Keratinocyte (primary cell): ENCODE measurements around the gene ARG1. TPM values are rescaled to one million over a fixed set of nuclear protein-coding genes. Genes with fewer than 3 reads are reported as not detected.
"Not testable (repeated sequence)": the region's sequence is repeated elsewhere in the genome, so short reads cannot be mapped to it uniquely, and the experiment has no call there.

Experiments used
- DNase-seq: peaks from one replicate; pipeline ENCODE4 v3.0.0-alpha.2; 2011; ENCODE audit warnings: low read depth, missing footprints, low spot score
- FAIRE-seq: peaks from 2 replicates; lab custom pipeline; 2011; peaks lifted over from hg19 to GRCh38; lab: Jason Lieb, UNC
- H2AFZ ChIP-seq: 2 replicates; pipeline ENCODE4 v1.6.0; 2012; ENCODE audit warnings: low read length, control low read depth, inconsistent platforms; ENCODE audit not compliant: control insufficient read depth
- H3K27ac ChIP-seq: 2 replicates; pipeline ENCODE4 v1.5.1; 2011; ENCODE audit warnings: low read length; ENCODE audit not compliant: control insufficient read depth, insufficient read depth
- H3K27me3 ChIP-seq: 3 replicates; pipeline ENCODE4 v1.6.0; 2011; ENCODE audit warnings: low read length; ENCODE audit not compliant: control insufficient read depth, insufficient read depth; ENCODE audit errors: extremely low read depth
- H3K36me3 ChIP-seq, 2 experiments: 2 replicates in 1 of 2; 3 replicates in 1 of 2; pipeline ENCODE4 v1.5.1; 2011; ENCODE audit warnings: low read length in 2 of 2, mild to moderate bottlenecking in 1 of 2; ENCODE audit not compliant: control insufficient read depth in 2 of 2, insufficient read depth in 2 of 2; ENCODE audit errors: extremely low read depth in 1 of 2
- H3K4me1 ChIP-seq: 3 replicates; pipeline ENCODE4 v1.5.1; 2011; ENCODE audit warnings: low read length; ENCODE audit not compliant: control insufficient read depth, insufficient read depth; ENCODE audit errors: extremely low read depth
- H3K4me2 ChIP-seq: 3 replicates; pipeline ENCODE4 v1.6.0; 2011; ENCODE audit warnings: low read depth, low read length; ENCODE audit not compliant: control insufficient read depth, insufficient read depth; ENCODE audit errors: extremely low read depth
- H3K4me3 ChIP-seq, 3 experiments: fragments of 200-600 bp in 1 of 3; sonication (generic) in 1 of 3; 2 replicates in 2 of 3; 3 replicates in 1 of 3; pipeline ENCODE4 v1.5.1; 2011 to 2016; ENCODE audit warnings: low read length in 3 of 3, mild to moderate bottlenecking in 3 of 3, control low read depth in 2 of 3, inconsistent platforms in 1 of 3, low read depth in 1 of 3, mixed read lengths in 1 of 3, mixed run types in 1 of 3, moderate library complexity in 1 of 3; ENCODE audit not compliant: control insufficient read depth in 2 of 3, insufficient read depth in 2 of 3; ENCODE audit errors: extremely low read depth in 1 of 3
- H3K79me2 ChIP-seq: 2 replicates; pipeline ENCODE4 v1.6.0; 2012; ENCODE audit warnings: low read length; ENCODE audit not compliant: control insufficient read depth, insufficient read depth
- H3K9ac ChIP-seq: 3 replicates; pipeline ENCODE4 v1.6.0; 2011; ENCODE audit warnings: low read length; ENCODE audit not compliant: control insufficient read depth, insufficient read depth; ENCODE audit errors: extremely low read depth
- H3K9me1 ChIP-seq: 3 replicates; pipeline ENCODE4 v1.6.0; 2011; ENCODE audit warnings: low read length; ENCODE audit not compliant: control insufficient read depth, insufficient read depth; ENCODE audit errors: extremely low read depth
- H3K9me3 ChIP-seq: 2 replicates; pipeline ENCODE4 v1.5.1; 2012; ENCODE audit warnings: low read depth, low read length; ENCODE audit not compliant: control insufficient read depth
- H4K20me1 ChIP-seq: 3 replicates; pipeline ENCODE4 v1.6.0; 2011; ENCODE audit warnings: low read length; ENCODE audit not compliant: control insufficient read depth, insufficient read depth; ENCODE audit errors: extremely low read depth
- CTCF ChIP-seq, 3 experiments: IDR thresholded peaks in 1 of 3; conservative IDR thresholded peaks in 1 of 3; optimal IDR thresholded peaks in 1 of 3; 2 replicates in 2 of 3; 3 replicates in 1 of 3; pipeline versions ENCODE3 to v1.5.1; 2011; ENCODE audit warnings: low read length in 3 of 3, mild to moderate bottlenecking in 3 of 3, moderate library complexity in 2 of 3, control low read depth in 1 of 3, inconsistent platforms in 1 of 3; ENCODE audit not compliant: insufficient read depth in 2 of 3; ENCODE audit errors: extremely low read depth in 1 of 3
- EZH2 ChIP-seq: IDR thresholded peaks from one replicate; pipeline ENCODE4 v1.6.1; 2012; ENCODE audit warnings: inconsistent platforms, mild to moderate bottlenecking, low read length, moderate library complexity
- dilution Hi-C: fragments of 300-500 bp; cut with MboI; formaldehyde crosslinking; loops from one replicate; pipeline ENCODE4 v1.7.0; 2020; ENCODE audit warnings: low sequenced_read_pairs; ENCODE audit not compliant: extremely low pct_ligation_motif_present
- polyA plus RNA-seq, 5 experiments: library from polyadenylated mRNA; depleted of rRNA in 3 of 5; stranded (reverse) in 3 of 5; stranded (forward) in 1 of 5; unstranded in 1 of 5; fragments of >200 nt; gene quantifications; 1 replicate in 1 of 5; 2 replicates in 3 of 5; 3 replicates in 1 of 5; pipeline versions ENCODE4 v1.2.1 to v1.2.3, GENCODE V29; 2011 to 2012; ENCODE audit warnings: missing spikeins in 2 of 5, low read depth in 1 of 5, low replicate concordance in 1 of 5

Gene ARG1
- polyA plus RNA-seq, 1 donor (not counting 4 experiments of a cell fraction or from before 2014, with no cell fraction given), result 0.13 TPM

DNA sequence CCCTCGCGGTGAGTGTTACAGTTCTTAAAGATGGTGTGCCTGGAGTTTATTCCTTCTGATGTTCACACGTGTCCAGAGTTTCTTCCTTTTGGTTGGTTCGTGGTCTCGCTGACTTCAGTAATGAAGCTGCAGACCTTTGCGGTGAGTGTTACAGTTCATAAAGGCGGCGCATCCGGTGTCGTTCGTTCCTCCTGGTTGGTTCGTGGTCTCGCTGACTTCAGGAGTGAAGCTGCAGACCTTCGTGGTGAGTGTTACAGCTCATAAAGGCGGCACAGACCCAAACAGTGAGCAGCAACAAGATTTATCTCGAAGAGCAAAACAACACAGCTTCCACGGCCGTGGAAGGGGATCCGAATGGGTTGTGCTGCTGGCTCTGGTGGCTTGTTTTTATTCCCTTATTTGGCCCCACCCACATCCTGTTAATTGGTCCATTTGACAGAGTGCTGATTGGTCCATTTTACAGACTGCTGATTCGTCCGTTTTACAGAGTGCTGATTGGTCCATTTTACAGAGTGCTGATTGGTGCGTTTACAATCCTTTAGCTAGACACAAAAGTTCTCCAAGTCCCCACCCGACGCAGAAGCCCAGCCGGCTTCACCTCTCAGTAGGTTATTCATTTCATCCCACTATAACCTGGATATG is 48.2 kb upstream of the ARG1 start:
- Histone ChIP-seq H4K20me1 (no peaks in the 10 kb centered on the region), H3K79me2 (no peaks in the 10 kb centered on the region), H2AFZ (no peak overlapping the region), H3K4me3 (no peak overlapping the region), H3K9ac (no peak overlapping the region), H3K36me3 (no peaks in the 10 kb centered on the region), H3K27ac (no peak overlapping the region), H3K9me1 (no peaks in the 10 kb centered on the region), H3K4me1 (no peaks in the 10 kb centered on the region), H3K27me3 (no peaks in the 10 kb centered on the region), H3K9me3 (no peaks in the 10 kb centered on the region), H3K4me2 (no peak overlapping the region)
- TF ChIP-seq EZH2 (no peak), CTCF (optimal IDR thresholded peaks at IDR 0.05 in 1 of 3, IDR thresholded peaks at IDR 0.05 in 1 of 3, conservative IDR thresholded peaks at IDR 0.05 in 1 of 3; ENCODE audit: extremely low read depth in 1 of 3, insufficient read depth in 2 of 3, low read length in 3 of 3) (no peak)
- dilution Hi-C loops, result no loop called here
- FAIRE-seq (no peak), DNase-seq (no peak)

- H2AFZ ChIP-seq, H3K9me3 ChIP-seq, H3K79me2 ChIP-seq, H3K4me3 ChIP-seq, FAIRE-seq, H3K27ac ChIP-seq, H4K20me1 ChIP-seq, H3K9me1 ChIP-seq, H3K27me3 ChIP-seq, H3K4me2 ChIP-seq, H3K4me1 ChIP-seq, H3K36me3 ChIP-seq, DNase-seq, H3K9ac ChIP-seq, dilution Hi-C loops: not testable (repeated sequence)
Measured at GRCh38 chr6:131530936-131531335, 42.1 kb upstream of the ARG1 start.

GRCh38 chr6:131531681-131532080 is 41.3 kb upstream of the ARG1 start:
- H3K9ac ChIP-seq, H3K4me1 ChIP-seq, H4K20me1 ChIP-seq, FAIRE-seq, H3K9me3 ChIP-seq, H3K27ac ChIP-seq, dilution Hi-C loops, H3K4me2 ChIP-seq, H3K4me3 ChIP-seq, H3K79me2 ChIP-seq, H3K9me1 ChIP-seq, H2AFZ ChIP-seq, H3K27me3 ChIP-seq, H3K36me3 ChIP-seq, DNase-seq: not testable (repeated sequence)
